Prostate gland (tissue), 2 donors: ENCODE measurements around the gene C10orf105. TPM values are rescaled to one million over a fixed set of nuclear protein-coding genes. Genes with fewer than 3 reads are reported as not detected.

ENCODE experiments used
- DNase-seq: peaks from one replicate; pipeline ENCODE4 v3.0.0-alpha.2; 2019; ENCODE audit warnings: low spot score
- H3K27ac ChIP-seq, 2 donors: fragments of 200-600 bp; sonication (generic); 2 replicates each; pipeline ENCODE4 v1.5.1; 2017 to 2019
- H3K27me3 ChIP-seq: fragments of 200-600 bp; sonication (generic); replicated peaks from 2 replicates; pipeline ENCODE4 v1.5.1; 2019; ENCODE audit not compliant: insufficient read depth
- H3K36me3 ChIP-seq, 2 donors: fragments of 200-600 bp; sonication (generic); 1 replicate in 1 of 2; 2 replicates in 1 of 2; pipeline versions ENCODE4 v1.5.1 to v1.8.1; 2017 to 2019
- H3K4me1 ChIP-seq: fragments of 200-600 bp; sonication (generic); replicated peaks from 2 replicates; pipeline ENCODE4 v1.5.1; 2019
- H3K4me3 ChIP-seq, 2 donors: fragments of 200-600 bp; sonication (generic); 2 replicates each; pipeline ENCODE4 v1.5.1; 2017 to 2019
- H3K9me3 ChIP-seq: fragments of 200-600 bp; sonication (generic); 2 replicates; pipeline ENCODE4 v1.5.1; 2017
- POLR2A ChIP-seq: fragments of 450-650 bp; IDR thresholded peaks from one replicate; pipeline ENCODE4 v1.6.1; 2016; ENCODE audit warnings: antibody characterized with exemption, mild to moderate bottlenecking
- POLR2AphosphoS5 ChIP-seq: sonication (generic); formaldehyde crosslinking; IDR thresholded peaks from one replicate; pipeline ENCODE4 v1.6.1; 2017; ENCODE audit warnings: antibody characterized with exemption
- WGBS: methylation state at CpG from one replicate; pipeline ENCODE4 v1.1.5; 2018; 5-methylcytosine and 5-hydroxymethylcytosine counted together
- intact Hi-C: fragments of 100-400 bp; cut with DNase I; formaldehyde crosslinking; loops from one replicate; pipeline ENCODE4 v1.14.2; 2022
- total RNA-seq, 2 donors: library from RNA; depleted of rRNA; stranded (reverse); fragments of >200 nt; gene quantifications; one replicate each; pipeline ENCODE4 v1.1.0, GENCODE V29; 2016
- TF ChIP-seq, protein P1 (sequence below), 4 experiments: fragments of 200-600 bp in 2 of 4; fragments of 450-650 bp in 2 of 4; sonication (generic) in 2 of 4; IDR thresholded peaks; 1 replicate in 3 of 4; 2 replicates in 1 of 4; pipeline ENCODE4 v1.5.1; 2016 to 2019; ENCODE audit warnings: antibody characterized with exemption in 4 of 4, mild to moderate bottlenecking in 2 of 4, moderate library complexity in 2 of 4

C10orf105 gene
- total RNA-seq, 2 donors from 2014 or later, result 0.11 TPM; not detected in 1

DNA sequence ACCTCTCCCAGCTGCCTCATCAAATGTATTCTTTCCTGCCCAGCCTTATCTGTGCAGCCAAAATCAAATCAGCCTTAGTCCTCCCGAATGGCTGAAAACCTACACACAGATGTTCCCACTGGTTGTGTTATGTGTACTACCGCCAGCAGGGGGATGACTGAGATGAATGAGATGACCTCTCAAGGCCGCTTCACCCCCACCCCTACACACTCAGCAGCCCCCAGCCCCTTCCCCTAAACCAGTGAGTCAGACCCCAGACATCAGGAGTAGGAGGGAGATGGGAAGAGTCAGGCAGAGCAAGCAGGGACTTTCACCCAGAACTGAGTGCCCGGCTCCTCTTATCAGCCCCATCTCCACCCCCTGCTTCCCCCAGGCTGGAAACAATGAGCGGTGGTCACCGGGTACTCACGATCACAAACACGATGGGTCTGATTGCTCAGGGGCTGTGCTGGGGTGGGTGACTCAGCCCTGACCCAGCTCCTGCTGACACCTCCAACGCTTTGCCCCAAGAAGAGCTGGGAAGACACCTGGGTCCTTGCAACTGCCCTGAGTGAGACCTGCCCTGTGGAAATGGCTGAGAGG, 6.5 kb upstream of the C10orf105 start:
- TF ChIP-seq, protein P1, sequence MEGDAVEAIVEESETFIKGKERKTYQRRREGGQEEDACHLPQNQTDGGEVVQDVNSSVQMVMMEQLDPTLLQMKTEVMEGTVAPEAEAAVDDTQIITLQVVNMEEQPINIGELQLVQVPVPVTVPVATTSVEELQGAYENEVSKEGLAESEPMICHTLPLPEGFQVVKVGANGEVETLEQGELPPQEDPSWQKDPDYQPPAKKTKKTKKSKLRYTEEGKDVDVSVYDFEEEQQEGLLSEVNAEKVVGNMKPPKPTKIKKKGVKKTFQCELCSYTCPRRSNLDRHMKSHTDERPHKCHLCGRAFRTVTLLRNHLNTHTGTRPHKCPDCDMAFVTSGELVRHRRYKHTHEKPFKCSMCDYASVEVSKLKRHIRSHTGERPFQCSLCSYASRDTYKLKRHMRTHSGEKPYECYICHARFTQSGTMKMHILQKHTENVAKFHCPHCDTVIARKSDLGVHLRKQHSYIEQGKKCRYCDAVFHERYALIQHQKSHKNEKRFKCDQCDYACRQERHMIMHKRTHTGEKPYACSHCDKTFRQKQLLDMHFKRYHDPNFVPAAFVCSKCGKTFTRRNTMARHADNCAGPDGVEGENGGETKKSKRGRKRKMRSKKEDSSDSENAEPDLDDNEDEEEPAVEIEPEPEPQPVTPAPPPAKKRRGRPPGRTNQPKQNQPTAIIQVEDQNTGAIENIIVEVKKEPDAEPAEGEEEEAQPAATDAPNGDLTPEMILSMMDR (IDR thresholded peaks at IDR 0.05), result no peak
- TF ChIP-seq POLR2AphosphoS5 (no peak), POLR2A (no peak)
- no peak for DNase-seq
- no peaks in the 10 kb centered on the region for H3K9me3 ChIP-seq
- WGBS, result 67% methylated on average over 7 of the region's 9 CpGs
- no peaks in the 10 kb centered on the region for H3K27me3 ChIP-seq
- no peaks in the 10 kb centered on the region for H3K36me3 ChIP-seq
- intact Hi-C loops, result no loop called here
- H3K4me1 ChIP-seq, result peaks cover 8% of the 10 kb centered on the region
- no peak overlapping the region for H3K4me3 ChIP-seq
- H3K27ac ChIP-seq, result no peak overlapping the region

DNA sequence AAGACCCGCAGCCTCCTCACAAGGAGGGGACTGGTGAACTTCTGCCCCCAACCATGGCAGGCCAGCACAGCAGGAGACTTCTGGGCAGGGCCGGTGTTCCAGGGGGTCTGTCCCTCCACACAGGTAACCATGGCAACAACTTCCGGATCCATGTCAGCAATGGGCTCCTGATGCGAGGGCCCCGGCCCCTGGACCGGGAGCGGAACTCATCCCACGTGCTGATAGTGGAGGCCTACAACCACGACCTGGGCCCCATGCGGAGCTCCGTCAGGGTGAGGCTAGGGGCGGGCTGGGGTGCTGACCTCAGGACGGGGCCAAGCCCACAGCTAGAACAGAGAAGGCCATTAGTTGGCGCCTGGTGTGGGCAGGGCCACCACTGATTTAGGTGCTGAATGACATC, 5.7 kb upstream of the C10orf105 start:
- Histone ChIP-seq H3K4me1 (peaks cover 8% of the 10 kb centered on the region), H3K27me3 (no peaks in the 10 kb centered on the region), H3K27ac (no peak overlapping the region), H3K36me3 (no peaks in the 10 kb centered on the region), H3K9me3 (no peaks in the 10 kb centered on the region), H3K4me3 (no peak overlapping the region)
- intact Hi-C loops, result no loop called here
- 94% methylated on average over 12 of the region's 14 CpGs for WGBS
- TF ChIP-seq, protein P1 (IDR thresholded peaks at IDR 0.05), result no peak
- no peak for TF ChIP-seq POLR2AphosphoS5
- TF ChIP-seq POLR2A, result no peak
- DNase-seq, result no peak

DNA sequence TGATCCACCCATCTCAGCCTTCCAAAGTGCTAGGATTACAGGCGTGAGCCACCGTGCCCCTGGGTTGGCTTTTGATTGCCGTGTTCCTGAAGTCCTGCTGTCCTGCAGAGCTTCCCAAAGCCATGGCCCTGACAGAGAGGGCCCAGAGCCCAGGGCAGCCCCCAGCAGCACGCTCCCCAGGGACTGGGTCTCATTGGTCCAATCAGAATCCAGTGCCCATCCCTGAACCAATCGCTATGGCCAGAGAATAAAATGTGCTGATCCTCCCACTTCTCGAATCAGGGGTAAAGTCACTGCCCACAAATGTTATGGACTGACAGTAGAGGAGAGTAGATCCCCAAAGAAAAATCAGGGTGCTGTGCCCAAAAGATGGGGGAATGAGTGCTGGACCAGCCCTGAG, 5.0 kb upstream of the C10orf105 start:
- WGBS, result 100% methylated on average over 6 of the region's 6 CpGs
- Histone ChIP-seq H3K4me1 (peaks cover 8% of the 10 kb centered on the region), H3K27me3 (no peaks in the 10 kb centered on the region), H3K36me3 (no peaks in the 10 kb centered on the region), H3K9me3 (no peaks in the 10 kb centered on the region), H3K27ac (no peak overlapping the region), H3K4me3 (no peak overlapping the region)
- intact Hi-C loops, result no loop called here
- no peak for DNase-seq
- TF ChIP-seq POLR2A (no peak), POLR2AphosphoS5 (no peak)
- TF ChIP-seq, protein P1 (IDR thresholded peaks at IDR 0.05), result no peak

DNA sequence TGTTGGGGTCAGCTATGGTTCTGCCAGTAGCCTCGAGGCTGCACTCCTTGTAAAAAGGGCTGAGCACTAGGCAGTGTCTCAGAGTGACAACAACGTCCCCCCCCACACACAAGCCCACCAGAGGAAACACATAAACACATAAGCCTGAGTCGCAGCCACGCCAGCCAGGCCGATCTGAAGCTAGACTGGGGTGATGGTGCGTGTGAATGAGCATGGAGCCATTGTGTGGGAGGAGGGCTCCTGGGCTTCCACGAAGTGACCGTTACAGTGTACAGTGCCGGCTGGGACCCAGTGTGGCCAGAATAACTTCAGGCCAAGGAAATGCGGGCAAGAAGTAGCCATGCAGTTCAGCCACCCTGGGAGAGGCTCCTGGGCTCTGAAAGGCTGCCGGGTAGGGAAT, 3.7 kb upstream of the C10orf105 start:
- Histone ChIP-seq H3K4me3 (no peak overlapping the region), H3K27me3 (no peaks in the 10 kb centered on the region), H3K4me1 (peaks cover 8% of the 10 kb centered on the region), H3K27ac (no peak overlapping the region), H3K36me3 (no peaks in the 10 kb centered on the region), H3K9me3 (no peaks in the 10 kb centered on the region)
- intact Hi-C loops, result no loop called here
- 87% methylated on average over 11 of the region's 11 CpGs for WGBS
- TF ChIP-seq POLR2AphosphoS5 (no peak), POLR2A (no peak)
- TF ChIP-seq, protein P1 (IDR thresholded peaks at IDR 0.05), result no peak
- no peak for DNase-seq

DNA sequence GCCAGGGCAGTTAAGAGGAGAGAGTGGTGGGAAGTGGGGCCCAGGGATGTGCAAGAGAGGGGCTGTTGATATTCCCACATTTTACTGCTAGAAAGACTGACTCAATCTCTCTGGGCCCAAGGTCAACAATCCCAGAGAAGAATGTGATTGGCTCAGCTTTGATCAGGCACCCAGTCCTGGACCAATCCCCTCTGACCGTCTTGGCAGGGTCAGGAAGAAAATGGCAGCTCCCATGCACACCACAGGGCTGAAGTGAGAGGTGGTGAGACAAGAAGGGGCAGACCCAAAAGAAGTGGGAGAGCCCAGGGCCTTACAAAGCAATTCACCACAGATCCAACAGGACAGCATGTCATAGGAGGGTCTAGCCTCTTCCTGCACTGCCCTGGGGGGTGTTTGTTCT, 3.3 kb upstream of the C10orf105 start:
- no peaks in the 10 kb centered on the region for H3K36me3 ChIP-seq
- no peaks in the 10 kb centered on the region for H3K9me3 ChIP-seq
- H3K4me3 ChIP-seq, result no peak overlapping the region
- no peak for DNase-seq
- 94% methylated on average over 1 of the region's 1 CpG for WGBS
- peaks cover 7% of the 10 kb centered on the region for H3K4me1 ChIP-seq
- no peak for TF ChIP-seq POLR2A
- TF ChIP-seq POLR2AphosphoS5, result no peak
- TF ChIP-seq, protein P1 (IDR thresholded peaks at IDR 0.05), result no peak
- intact Hi-C loops, result no loop called here
- no peaks in the 10 kb centered on the region for H3K27me3 ChIP-seq
- H3K27ac ChIP-seq, result no peak overlapping the region
